SK-N-SH (cell line): ENCODE data around the gene USP48. TPM values are rescaled to one million over a fixed set of nuclear protein-coding genes. Genes with fewer than 3 reads are reported as not detected.

Experiments
- CTCF ChIA-PET: fragments of 300-600, 350-600 bp; formaldehyde crosslinking; extraction: SDS; loops from one replicate; lab custom pipeline; 2021; lab: Yijun Ruan, JAX
- POLR2A ChIA-PET: fragments of 350-600 bp; sonication (Branson Sonifier 250); formaldehyde crosslinking; extraction: SDS; loops from one replicate; lab custom pipeline; 2020; ENCODE audit warnings: antibody characterized with exemption, inconsistent platforms; lab: Yijun Ruan, JAX
- DNase-seq: peaks from one replicate; pipeline ENCODE4 v3.0.0; 2012
- H2AFZ ChIP-seq: fragments of 200-600 bp; sonication (generic); 2 replicates; pipeline ENCODE4 v1.8.1; 2016; ENCODE audit warnings: antibody characterized with exemption, mild to moderate bottlenecking, low read depth
- H3F3A ChIP-seq: fragments of 200-600 bp; sonication (generic); replicated peaks from 2 replicates; pipeline ENCODE3; 2016; ENCODE audit warnings: antibody characterized with exemption, mild to moderate bottlenecking; ENCODE audit not compliant: insufficient read depth
- H3K27ac ChIP-seq, 2 experiments: fragments of 200-500 bp in 1 of 2; fragments of 200-600 bp in 1 of 2; sonication (Bioruptor generic) in 1 of 2; sonication (generic), shearing (Covaris generic) in 1 of 2; 2 replicates each; pipeline versions ENCODE4 v1.5.1 to v1.6.1; 2014 to 2016; ENCODE audit warnings: low read depth in 2 of 2, inconsistent platforms in 1 of 2, low read length in 1 of 2, mild to moderate bottlenecking in 1 of 2, mixed read lengths in 1 of 2
- H3K27me3 ChIP-seq: fragments of 200-600 bp; sonication (generic), shearing (Covaris generic); 2 replicates; pipeline ENCODE4 v1.6.1; 2016; ENCODE audit warnings: mixed run types; ENCODE audit not compliant: insufficient read depth
- H3K36me3 ChIP-seq, 2 experiments: fragments of 200-500 bp in 1 of 2; fragments of 200-600 bp in 1 of 2; sonication (Bioruptor generic) in 1 of 2; sonication (generic) in 1 of 2; replicated peaks in 1 of 2; 2 replicates each; pipeline versions ENCODE3 to v1.5.1; 2014 to 2016; ENCODE audit warnings: low read length in 1 of 2, mild to moderate bottlenecking in 1 of 2; ENCODE audit not compliant: insufficient read depth in 2 of 2, control insufficient read depth in 1 of 2
- H3K4me1 ChIP-seq, 2 experiments: fragments of 200-500 bp in 1 of 2; fragments of 200-600 bp in 1 of 2; sonication (Bioruptor generic) in 1 of 2; sonication (generic), shearing (Covaris generic) in 1 of 2; 2 replicates each; pipeline versions ENCODE4 v1.5.1 to v1.6.1; 2014 to 2016; ENCODE audit warnings: low read depth in 1 of 2, low read length in 1 of 2, mixed run types in 1 of 2; ENCODE audit not compliant: insufficient read depth in 2 of 2, control insufficient read depth in 1 of 2
- H3K4me2 ChIP-seq: fragments of 200-600 bp; sonication (generic), shearing (Covaris generic); 2 replicates; pipeline ENCODE4 v1.6.1; 2017; ENCODE audit warnings: mixed run types
- H3K4me3 ChIP-seq, 2 experiments: fragments of 200-500 bp in 1 of 2; fragments of 200-600 bp in 1 of 2; sonication (Bioruptor generic) in 1 of 2; sonication (generic), shearing (Covaris generic) in 1 of 2; 2 replicates each; pipeline versions ENCODE4 v1.5.1 to v1.8.1; 2014 to 2016; ENCODE audit warnings: low read depth in 2 of 2, inconsistent platforms in 1 of 2, low read length in 1 of 2, mild to moderate bottlenecking in 1 of 2, mixed read lengths in 1 of 2, moderate library complexity in 1 of 2
- H3K79me2 ChIP-seq: fragments of 200-600 bp; sonication (generic); 2 replicates; pipeline ENCODE4 v1.8.1; 2017; ENCODE audit warnings: mild to moderate bottlenecking; ENCODE audit not compliant: insufficient read depth
- H3K9ac ChIP-seq: fragments of 200-600 bp; sonication (generic); 2 replicates; pipeline ENCODE4 v1.6.1; 2017; ENCODE audit warnings: mixed run types
- H3K9me2 ChIP-seq: fragments of 200-600 bp; sonication (generic); 2 replicates; pipeline ENCODE4 v1.6.1; 2017; ENCODE audit warnings: mixed run types
- H3K9me3 ChIP-seq: fragments of 200-600 bp; sonication (generic); 2 replicates; pipeline ENCODE4 v1.6.1; 2017; ENCODE audit warnings: mixed run types, mild to moderate bottlenecking, moderate library complexity
- H4K20me1 ChIP-seq: fragments of 200-600 bp; sonication (generic); 2 replicates; pipeline ENCODE4 v1.6.1; 2017; ENCODE audit warnings: mild to moderate bottlenecking, mixed run types; ENCODE audit not compliant: insufficient read depth
- ELF1 ChIP-seq: IDR thresholded peaks from 2 replicates; pipeline ENCODE4 v1.4.0; 2012
- EP300 ChIP-seq, 2 experiments: IDR thresholded peaks; 2 replicates each; pipeline versions ENCODE4 v1.4.0 to v1.6.1; 2012; ENCODE audit warnings: borderline replicate concordance in 1 of 2, low read depth in 1 of 2, low read length in 1 of 2
- FOSL2 ChIP-seq: IDR thresholded peaks from 2 replicates; pipeline ENCODE4 v1.4.0; 2012; ENCODE audit warnings: low read depth, mild to moderate bottlenecking, moderate library complexity, borderline replicate concordance
- FOXJ3 ChIP-seq: sonication (generic); formaldehyde crosslinking; IDR thresholded peaks from 2 replicates; pipeline ENCODE4 v1.5.1; 2020; ENCODE audit warnings: mild to moderate bottlenecking, missing genetic modification reagents
- GABPA ChIP-seq: IDR thresholded peaks from 2 replicates; pipeline ENCODE4 v1.4.0; 2012; ENCODE audit warnings: low read depth, mild to moderate bottlenecking
- IRF3 ChIP-seq: fragments of 150-350 bp; IDR thresholded peaks from 2 replicates; pipeline ENCODE4 v1.6.1; 2016; ENCODE audit warnings: mild to moderate bottlenecking, low read depth, low read length
- JUND ChIP-seq: IDR thresholded peaks from 2 replicates; pipeline ENCODE4 v1.4.0; 2012
- MAX ChIP-seq: IDR thresholded peaks from 2 replicates; pipeline ENCODE4 v1.4.0; 2012; ENCODE audit warnings: low read depth
- MEF2A ChIP-seq: IDR thresholded peaks from 2 replicates; pipeline ENCODE4 v1.4.0; 2012; ENCODE audit warnings: low read depth, borderline replicate concordance
- NFIC ChIP-seq: IDR thresholded peaks from 2 replicates; pipeline ENCODE4 v1.4.0; 2012; ENCODE audit warnings: borderline replicate concordance
- PBX3 ChIP-seq: IDR thresholded peaks from 2 replicates; pipeline ENCODE4; 2012
- POLR2AphosphoS5 ChIP-seq: IDR thresholded peaks from 2 replicates; pipeline ENCODE4 v1.6.1; 2012; ENCODE audit warnings: low read depth, low read length
- RAD21 ChIP-seq: IDR thresholded peaks from 2 replicates; pipeline ENCODE4 v1.6.1; 2012; ENCODE audit warnings: mild to moderate bottlenecking, low read length
- RFX5 ChIP-seq: IDR thresholded peaks from 2 replicates; pipeline ENCODE4 v1.6.1; 2012; ENCODE audit warnings: mild to moderate bottlenecking, improper control_type of control experiment, low read length
- RXRA ChIP-seq: IDR thresholded peaks from 2 replicates; pipeline ENCODE4 v1.4.0; 2012; ENCODE audit warnings: low read depth, mild to moderate bottlenecking, borderline replicate concordance
- TAF1 ChIP-seq: IDR thresholded peaks from 2 replicates; pipeline ENCODE4 v1.6.1; 2012; ENCODE audit warnings: low read depth, mild to moderate bottlenecking, low read length, moderate library complexity, borderline replicate concordance
- TCF12 ChIP-seq: IDR thresholded peaks from 2 replicates; pipeline ENCODE4 v1.4.0; 2012
- USF1 ChIP-seq: IDR thresholded peaks from 2 replicates; pipeline ENCODE4 v1.4.0; 2012; ENCODE audit warnings: low read depth, borderline replicate concordance
- YY1 ChIP-seq: IDR thresholded peaks from 2 replicates; pipeline ENCODE4 v1.4.0; 2012; ENCODE audit warnings: low read depth, mild to moderate bottlenecking
- WGBS: methylation state at CpG from one replicate; pipeline ENCODE4 v1.1.6; 2017; ENCODE audit warnings: low lambda C conversion rate; 5-methylcytosine and 5-hydroxymethylcytosine counted together
- polyA plus RNA-seq, 3 experiments: library from polyadenylated mRNA; depleted of rRNA; stranded (reverse); fragments of >200 nt; gene quantifications; 2 replicates each; pipeline ENCODE4 v1.2.3, GENCODE V29; 2012

USP48 gene
- polyA plus RNA-seq, 1 of the 3 experiments (the other 2 are of a cell fraction), result 13.6 TPM

- no peaks in the 10 kb centered on the region for H4K20me1 ChIP-seq
- H3K9ac ChIP-seq, result no peak overlapping the region
- no peaks in the 10 kb centered on the region for H3K4me1 ChIP-seq
- H3K79me2 ChIP-seq, result no peaks in the 10 kb centered on the region
- H2AFZ ChIP-seq, result no peak overlapping the region
- H3F3A ChIP-seq, result no peaks in the 10 kb centered on the region
- H3K9me3 ChIP-seq, result no peaks in the 10 kb centered on the region
- no peaks in the 10 kb centered on the region for H3K27me3 ChIP-seq
- H3K27ac ChIP-seq, result no peak overlapping the region
- peaks cover 14 to 38% of the 10 kb centered on the region in 2 experiments for H3K36me3 ChIP-seq
- DNase-seq, result no peak
- POLR2A ChIA-PET, result no interaction called here
- H3K4me2 ChIP-seq, result no peak overlapping the region
- no peak overlapping the region for H3K4me3 ChIP-seq
- H3K9me2 ChIP-seq, result no peaks in the 10 kb centered on the region
- CTCF ChIA-PET, result interaction anchor here (1.4 kb wide), 1 partner anchor 10 kb away, joined by 5 read pairs; no protein-coding TSS in a partner anchor
- 88% methylated on average over 15 of the region's 22 CpGs for WGBS
- TF ChIP-seq MEF2A (no peak), JUND (no peak), PBX3 (no peak), NFIC (no peak), ELF1 (no peak), MAX (no peak), RAD21 (no peak), RFX5 (no peak), EP300 (IDR thresholded peaks at IDR 0.05; ENCODE audit: borderline replicate concordance in 1 of 2, low read depth in 1 of 2, low read length in 1 of 2) (no peak), YY1 (no peak), TCF12 (no peak), RXRA (no peak), FOSL2 (no peak), POLR2AphosphoS5 (no peak), GABPA (no peak), FOXJ3 (CRISPR knock-in tag) (no peak), TAF1 (no peak), USF1 (no peak), IRF3 (no peak)
- TF ChIP-seq, all 33 proteins: peak for 0
Measured at GRCh38 chr1:21823980-21824702, 41.2 kb upstream of the USP48 start.
